ENCODE data around the gene RCSD1. TPM values are rescaled to one million over a fixed set of nuclear protein-coding genes. Genes with fewer than 3 reads are reported as not detected.
A peak's percentile ranks its signal among the peaks of the same experiment; 100 is the strongest.

Gene RCSD1
- total RNA-seq, 1 experiment from 2014 or later: 81.9 TPM

DNA sequence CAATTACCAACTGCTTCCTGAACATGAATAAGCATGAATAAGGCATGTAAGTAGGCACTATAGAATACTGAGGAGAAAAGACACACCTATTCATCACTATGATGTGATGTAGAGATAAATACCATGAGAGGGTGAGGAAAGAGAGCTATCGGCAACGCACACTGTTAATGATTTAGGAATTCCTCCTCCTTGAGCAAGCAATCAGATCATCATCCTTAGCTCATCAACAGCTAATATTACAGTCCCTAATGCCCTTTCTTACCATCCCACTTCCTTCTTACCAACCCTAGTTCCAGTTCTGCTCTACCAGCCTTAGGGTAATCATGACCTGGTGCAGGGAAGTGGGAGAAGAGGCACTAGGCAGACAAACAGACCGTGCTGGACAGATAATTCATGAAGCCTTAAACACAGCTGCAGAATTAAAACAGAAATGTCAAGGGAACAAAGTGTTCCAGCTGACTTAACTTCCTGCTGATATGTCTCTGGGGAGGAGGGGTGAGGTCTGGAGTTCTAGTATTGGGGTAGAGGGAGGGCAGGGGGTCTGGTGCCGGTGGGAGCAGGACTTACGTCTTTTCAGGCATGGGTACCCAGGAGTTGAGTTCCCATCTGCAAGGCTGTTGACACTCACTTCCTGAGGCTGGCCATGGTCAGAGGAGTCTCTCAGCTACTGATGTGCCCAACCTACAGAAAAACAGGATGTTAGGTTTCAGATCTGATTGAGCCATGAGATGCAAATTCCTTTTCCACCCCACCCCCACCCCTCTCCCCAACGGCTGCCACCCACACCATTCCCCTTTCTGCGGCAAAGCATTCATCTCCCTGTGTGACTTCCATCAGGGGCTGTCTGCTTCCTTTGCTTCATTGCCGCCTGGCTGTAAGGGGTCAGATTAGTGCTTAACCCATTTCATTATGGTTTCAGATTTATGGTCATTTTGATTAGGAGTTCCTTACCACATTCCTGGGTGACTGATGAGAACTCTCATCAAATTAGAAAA is 12.6 kb upstream of the RCSD1 start:
- peak; percentile 90 for DNase-seq (ENCODE audit: low read depth)

DNA sequence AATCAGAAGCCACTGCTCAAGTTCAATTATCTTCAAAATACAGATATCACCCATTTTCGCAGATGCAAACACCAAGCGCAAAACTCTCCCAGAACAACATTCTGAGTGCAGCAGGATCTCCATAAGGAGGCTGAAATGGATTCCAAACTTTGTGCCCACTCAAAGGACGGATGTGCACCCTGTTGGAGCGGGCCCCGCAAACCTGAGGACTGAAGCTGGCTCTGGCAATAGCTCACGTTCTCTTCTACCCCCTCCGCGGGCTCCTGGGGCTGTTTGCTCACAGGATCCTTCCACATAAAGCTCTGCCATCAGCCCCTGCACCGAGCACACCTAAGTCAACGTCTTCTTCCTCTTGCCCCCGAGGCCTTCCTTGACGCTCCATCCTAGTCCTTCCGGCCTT is 11.7 kb upstream of the RCSD1 start:
- no peak for DNase-seq (ENCODE audit: low read depth)

DNA sequence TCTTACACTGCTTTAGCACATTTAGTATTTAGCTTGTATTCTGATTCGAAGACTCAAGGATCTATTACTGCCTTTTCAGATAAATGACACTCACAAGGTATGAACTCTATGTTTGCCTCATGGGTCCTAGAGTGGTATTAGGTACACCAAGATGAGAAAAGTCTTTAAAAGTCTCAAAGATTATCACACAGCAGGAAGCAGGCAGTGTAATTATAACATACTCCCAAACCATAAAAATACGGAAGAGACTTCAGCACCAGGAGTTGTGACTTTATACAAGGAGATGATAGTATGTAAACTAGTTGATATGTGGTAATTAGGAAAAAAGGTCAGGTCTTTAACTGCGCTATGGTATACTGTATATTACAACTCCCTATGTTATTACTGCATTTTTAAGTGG is 11.2 kb upstream of the RCSD1 start:
- no peak for DNase-seq (ENCODE audit: low read depth)

DNA sequence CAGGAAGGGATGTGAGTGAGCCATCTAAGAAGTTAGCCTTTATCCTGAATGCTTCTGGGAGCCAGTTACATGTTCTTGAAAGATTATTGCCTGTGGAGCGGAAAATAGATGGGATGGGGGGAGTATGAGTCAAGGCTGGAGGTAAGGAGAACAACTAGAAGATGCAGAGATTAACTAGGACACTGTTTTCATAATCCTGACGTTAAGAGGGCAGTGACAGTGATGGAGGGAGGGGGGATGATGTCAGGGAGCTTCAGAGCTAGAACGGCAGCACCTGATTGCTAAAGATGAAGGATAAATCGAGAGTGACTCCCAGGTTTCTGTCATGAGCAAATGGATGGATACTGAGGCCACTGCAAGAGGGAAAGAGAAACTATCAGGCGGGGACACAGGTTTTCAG is 10.0 kb upstream of the RCSD1 start:
- no peak for DNase-seq (ENCODE audit: low read depth)

DNA sequence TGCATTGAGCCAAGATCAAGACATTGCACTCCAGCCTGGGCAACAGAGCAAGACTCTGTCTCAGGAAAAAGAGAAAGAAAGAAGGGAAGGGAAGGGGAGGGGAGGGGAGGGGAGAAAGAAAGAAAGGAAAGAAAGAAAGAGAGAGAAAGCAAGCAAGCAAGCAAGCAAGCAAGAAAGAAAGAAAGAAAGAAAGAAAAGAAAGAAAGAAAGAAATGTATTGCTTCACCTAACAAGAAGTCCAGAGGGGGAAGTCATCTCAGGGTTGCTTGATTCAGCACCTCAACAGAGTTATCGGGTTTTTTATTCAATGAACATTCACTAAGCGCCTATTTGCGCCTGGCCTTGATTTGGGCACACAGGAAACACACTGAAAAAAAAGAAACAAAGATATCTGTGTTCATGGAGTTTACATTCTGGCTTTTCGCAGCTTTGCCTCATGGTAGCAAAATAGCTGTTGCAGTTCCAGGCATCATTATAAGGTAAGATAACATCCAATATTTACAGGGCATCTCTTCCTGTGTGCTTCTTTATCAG is 8.2 kb upstream of the RCSD1 start:
- DNase-seq (ENCODE audit: low read depth): no peak

DNA sequence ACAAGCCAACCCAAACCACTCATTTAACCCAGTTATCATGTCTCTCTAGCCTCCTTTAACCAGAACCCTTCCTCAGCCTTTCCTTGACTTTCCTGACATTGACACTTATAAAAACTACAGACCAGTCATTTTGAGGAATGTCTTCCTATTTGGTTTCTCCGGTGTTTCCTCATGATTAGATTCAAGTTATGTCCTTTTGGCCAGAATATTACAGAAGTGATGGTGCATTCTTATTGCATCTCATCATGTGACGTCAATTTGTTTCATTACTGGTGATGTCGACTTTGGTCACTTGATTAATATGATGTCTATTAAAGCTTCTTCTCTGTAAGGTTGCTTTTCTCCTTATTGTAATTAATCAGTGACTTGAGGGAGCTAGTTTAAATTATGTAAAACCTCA is 6.1 kb upstream of the RCSD1 start:
- no peak for DNase-seq (ENCODE audit: low read depth)

DNA sequence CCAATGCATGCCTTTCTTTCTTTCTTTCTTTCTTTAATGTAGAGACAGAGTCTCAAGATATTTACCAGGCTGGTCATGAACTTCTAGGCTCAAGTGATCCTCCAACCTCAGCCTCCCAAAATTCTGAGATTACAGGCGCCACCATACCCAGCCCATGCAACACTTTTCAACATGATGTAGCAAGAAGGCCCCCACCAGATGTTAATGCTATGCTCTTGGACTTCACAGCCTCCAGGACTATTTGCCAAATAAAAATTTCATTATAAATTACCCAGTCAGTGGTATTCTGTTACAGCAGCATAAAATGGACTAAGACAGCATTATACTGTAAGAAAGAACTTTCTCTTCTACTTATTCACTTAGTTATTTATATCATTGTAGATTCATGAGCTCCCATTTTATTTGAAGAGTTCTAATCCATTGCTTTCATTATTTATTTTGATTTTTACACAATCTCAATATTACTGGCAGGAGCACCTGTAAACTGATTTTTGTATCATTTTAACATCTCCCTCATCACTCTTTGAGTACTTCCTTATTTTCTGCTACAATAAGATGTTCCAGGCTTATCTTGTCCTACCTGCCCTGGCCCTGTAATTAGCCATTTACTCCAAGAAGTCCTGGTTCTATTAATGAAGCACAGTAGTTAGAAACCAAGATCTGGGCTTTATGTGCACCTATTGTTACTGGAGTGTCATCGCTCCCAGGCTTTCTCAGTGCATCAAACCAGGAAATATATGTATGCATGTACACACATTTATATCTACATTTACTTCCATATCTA is 4.8 kb upstream of the RCSD1 start:
- DNase-seq (ENCODE audit: low read depth): no peak

DNA sequence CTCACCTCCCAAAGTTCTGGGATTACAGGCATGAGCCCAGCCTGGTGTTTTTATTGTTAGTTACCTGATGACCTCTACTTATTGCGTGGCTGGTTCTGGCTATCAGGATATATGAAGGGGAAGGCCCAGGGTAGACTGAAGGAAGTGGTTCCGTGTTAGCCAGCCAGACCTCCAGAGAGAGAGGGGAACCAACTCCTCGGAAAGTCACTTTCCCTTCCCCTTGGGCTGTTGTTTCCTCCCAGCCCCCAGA is 2.5 kb upstream of the RCSD1 start:
- DNase-seq (ENCODE audit: low read depth): no peak

DNA sequence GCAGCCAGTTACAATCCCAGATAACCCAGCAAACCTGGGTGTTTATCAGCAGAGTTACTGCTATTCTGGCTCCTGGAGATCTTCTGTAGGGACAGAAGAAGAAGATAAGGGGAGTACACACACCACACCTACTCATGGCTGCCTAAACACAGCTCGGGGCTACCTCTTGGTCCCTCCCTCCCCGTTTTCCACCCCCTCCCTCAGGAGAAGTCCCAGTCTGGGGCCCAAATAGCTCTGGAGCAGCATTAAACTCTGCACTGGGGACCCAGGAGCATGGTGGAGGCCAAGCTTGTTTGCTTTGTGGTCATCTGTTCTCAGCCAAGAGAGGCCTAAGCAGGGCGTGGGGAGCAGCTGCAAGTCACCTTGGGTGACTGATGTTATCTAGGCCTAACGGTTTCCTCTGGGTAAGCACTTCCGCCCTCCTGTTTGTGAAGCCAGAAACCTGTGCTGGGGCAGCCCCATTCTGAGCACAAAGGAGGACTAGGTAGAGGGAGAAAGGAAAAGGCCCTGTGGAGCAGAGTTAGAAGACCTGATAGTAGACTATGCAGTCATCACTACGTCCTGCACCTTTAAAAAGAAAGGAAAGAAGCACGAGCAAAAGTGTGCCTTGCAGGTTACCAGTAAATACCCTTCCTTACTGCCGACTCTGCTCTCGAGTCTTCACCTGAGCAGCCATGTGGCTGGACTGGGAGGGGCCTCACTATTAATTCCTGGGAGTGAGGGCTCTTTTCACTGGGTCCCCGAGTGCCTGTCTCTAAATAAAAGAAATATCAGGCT is 2.0 kb upstream of the RCSD1 start:
- DNase-seq (ENCODE audit: low read depth): peak; percentile 90

DNA sequence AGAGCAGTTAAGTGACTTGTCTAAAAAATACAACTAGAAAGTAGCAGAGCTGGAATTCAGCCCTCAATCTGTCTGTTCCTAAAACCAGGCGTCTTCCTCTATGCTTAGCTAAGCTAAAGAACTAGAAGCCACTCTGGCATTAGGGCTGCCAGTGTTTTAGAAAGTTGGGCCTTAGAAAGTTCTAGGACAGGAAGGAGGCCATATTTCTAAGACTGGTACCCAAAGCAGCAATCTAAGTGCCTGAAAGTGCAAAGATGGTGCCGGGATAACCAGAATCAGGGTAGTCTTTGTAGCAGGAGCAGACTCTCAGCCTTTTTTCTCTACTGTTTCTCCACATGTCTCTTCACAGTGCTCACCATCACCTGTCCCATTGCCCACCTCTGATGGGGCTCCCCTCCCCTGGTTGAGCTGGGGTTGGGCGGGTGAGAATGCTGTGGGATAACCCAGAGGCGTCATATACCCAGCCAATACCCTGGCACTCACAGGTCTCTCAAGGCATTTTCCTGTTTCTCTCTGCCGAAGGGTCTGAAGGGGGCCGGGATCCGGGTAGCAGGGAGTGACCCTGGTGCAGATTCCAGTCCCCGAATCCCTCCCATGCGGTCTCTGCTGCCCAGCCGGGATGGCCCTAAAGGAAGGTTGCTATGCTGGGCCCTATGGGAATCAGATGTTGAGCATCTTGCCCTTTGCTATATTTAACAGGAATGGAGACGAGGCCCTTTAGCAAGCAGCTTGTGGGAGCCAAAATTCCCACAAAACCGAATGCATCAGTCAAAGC is 1.1 kb upstream of the RCSD1 start:
- DNase-seq (ENCODE audit: low read depth): no peak

DNA sequence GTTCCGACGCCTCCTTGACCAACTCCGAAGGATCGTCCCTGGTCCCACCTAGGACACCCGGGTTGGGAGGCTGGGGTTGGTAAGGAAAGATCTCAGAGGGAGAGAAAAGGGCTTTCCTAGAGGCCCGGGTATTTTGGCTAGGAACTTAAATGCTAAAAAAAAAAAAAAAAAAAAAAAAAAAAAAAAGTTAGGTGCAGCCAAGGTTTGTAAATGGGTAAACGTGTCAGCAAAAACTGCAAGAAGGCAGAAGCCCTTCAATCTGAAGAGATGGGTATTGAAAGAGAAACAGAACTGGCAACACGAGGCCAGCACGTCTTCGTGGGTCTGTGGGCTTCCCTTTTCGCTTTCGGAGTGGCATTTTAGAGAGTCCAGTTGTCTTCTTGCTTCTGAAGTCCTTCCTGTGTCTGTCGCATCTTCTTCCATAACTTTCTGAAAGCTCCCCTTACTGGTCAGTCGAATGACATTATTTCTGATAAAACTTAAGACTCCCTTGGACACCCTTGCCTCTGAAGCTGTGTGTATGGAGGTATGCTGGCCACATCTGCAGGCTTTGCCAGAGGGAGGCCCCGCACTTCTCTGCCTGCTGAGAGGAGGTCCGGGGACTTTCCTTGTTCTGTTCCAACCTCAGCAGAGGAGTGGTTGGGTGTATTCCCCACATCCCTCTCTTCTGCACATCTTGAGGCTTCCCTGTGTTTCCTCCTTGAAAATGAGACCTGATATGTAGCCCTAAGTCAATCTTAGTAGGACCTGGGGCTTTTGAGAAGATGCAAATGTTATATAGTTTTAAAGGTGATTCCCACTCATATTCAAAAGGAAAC is 745 bp downstream of the RCSD1 start:
- peak; percentile 34 for DNase-seq (ENCODE audit: low read depth)

DNA sequence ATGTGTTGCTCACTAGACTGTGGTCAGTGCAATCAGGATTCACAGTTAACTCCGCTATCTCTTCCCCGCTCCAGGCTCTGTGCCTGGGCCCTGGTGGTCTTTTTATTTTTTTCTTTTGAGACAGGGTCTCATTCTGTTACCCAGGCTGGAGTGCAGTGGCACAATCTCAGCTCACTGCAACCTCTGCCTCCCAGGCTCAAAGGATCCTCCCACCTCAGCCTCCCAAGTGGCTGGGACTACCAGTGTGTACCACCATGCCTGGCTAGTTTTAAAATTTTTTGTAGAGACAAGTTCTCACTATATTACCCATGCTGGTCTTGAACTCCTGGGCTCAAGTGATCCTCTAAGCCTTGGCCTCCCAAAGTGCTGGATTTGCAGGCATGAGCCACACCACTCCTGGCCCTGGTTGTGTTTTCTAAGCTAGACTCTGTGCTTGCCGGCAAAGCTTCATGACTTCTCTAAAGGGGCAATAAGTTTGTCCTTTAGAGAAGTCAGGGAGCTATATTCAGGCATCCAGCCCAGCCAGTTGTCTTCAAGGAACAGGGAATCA is 1.4 kb downstream of the RCSD1 start:
- DNase-seq (ENCODE audit: low read depth): no peak

DNA sequence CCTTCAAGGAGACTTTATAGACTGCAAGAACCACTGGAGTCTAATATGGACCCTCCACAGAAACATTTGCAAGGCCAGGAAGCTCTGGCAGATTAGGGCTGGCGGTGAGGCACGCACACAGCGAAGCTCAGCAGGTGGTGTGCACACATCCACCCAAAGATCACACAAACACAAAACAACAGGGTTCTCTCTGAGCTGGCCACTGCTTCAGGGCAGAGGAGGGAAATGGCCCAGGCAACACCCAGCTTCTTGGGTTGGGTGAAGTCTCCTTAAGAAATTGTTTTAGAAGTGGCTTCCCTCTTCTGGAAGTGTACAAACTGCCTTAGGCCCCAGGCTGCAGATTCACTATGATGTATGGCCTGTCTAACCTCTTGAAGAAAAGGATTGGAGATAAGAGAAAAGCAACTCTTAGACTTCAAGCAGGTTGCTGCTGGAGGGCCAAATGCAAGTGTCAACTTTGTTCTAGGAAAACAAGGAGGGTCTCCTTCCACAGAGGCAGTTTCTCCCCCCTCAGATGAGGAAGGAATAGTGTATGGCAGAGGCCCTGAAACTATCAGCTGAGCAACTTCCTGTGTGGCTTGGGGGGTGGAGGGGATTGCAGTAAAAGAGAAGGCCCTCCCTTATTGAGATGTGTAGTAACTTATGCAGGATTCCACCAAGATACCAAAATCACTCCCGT is 2.0 kb downstream of the RCSD1 start:
- no peak for DNase-seq (ENCODE audit: low read depth)

DNA sequence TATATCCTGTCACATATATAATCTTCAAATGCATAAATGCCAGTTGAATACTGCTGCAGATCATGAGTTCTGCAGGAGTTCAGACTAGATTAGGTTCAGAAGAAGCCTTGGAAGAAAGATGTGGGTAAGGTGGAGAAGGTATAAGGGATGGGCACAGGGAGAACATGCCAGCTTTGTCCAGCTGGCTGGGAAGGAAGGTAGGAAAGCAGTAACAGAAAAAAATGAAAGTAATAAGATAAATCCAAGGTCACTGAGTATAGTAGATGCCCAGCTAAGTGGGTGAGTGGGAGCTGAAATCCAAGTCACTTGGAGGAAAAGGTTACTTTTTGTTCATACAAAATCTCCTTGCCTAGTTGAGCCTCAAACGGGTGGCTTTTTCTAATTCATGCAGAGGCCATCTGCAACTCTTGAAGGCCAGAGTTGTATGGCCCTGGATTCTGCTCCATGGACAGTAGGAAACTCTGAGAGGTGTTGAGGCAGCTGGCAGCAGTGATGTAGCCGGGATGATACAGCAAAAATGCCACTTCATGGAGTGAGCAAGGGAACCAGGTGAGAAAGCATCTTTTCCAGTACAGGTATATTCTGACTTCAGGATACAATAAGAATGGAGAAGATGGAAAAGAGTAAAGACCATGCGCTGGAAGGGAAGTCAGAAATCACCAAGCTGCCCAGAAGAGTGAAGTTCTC is 3.4 kb downstream of the RCSD1 start:
- no peak for DNase-seq (ENCODE audit: low read depth)

DNA sequence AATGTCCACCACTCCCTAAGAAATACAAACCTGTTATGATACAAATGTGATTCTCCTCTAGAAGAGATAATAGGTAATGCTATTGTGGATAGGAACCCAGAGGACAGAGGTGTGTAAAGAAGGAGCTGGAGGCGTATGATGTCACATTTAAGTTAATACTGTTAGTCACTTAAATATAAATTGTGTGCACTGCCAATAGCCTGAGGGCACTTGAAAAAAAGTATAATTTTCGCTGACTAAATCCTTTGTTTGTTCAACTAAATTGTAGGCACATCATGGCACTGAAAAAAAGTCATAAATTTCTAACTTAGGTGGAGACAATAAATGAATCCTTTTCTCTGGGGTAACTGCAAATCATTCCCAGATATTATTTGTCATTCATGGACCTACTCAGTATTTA is 4.4 kb downstream of the RCSD1 start:
- no peak for DNase-seq (ENCODE audit: low read depth)

DNA sequence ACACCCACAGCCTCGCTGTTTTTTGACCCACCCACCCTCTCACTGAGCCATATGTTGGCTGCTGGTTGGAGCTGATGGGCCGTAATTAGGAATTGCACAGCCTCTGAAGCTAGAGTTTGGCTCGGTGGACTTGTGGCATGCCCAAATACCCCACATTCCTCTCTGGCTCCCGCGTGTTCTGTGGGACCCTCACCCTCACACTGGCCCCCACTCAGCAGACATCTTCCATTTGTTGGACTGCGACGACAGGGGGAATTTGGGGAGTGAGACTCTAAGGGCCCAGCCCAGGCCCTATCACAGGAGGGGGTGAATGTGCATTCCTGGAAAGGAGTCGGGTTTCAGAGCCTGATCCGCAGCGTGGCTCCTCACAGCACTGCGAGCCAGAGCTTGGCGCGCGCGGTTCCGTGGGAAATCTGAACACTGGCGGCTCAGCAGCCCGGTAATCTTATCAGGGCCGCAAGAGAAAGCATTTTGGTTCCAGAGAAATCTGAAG is 5.2 kb downstream of the RCSD1 start:
- DNase-seq (ENCODE audit: low read depth): peak; percentile 69

DNA sequence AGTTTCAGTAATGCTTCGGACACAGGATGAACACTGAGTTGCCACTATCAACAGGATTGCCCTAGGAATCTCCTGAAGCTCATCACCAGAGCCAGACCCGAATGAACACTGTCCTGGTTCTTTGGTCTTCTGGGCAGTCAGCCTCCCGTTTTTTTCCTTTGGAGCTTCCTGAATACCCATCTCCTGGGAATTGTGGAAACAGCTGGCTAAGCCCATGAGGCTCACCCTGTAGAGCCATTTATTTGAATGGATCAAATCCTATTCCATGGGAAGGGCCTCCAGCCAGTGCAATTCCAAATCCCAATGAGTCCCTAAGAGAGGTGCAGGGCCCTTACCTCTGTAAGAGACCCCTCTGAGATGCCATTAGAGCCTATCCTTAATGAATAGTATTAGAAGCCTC is 5.9 kb downstream of the RCSD1 start:
- DNase-seq (ENCODE audit: low read depth): peak; percentile 81

DNA sequence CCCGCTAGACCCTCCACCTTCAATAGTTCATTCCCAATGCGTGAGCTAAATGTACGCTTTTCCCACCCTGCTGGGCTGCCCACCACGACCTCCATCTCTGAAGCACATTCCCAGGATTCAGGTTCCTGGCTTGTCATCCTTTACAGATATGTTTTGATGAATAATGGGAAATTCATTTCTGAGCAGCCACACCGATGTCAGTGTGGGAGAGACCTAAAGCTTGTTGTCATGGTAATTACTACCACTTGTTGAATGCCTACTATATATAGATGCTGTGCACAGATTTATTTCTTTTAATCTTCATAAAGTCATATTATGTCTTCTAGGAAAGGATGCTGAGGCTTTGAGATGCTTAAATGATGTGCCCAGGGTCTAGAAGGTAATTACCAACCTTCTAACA is 8.0 kb downstream of the RCSD1 start:
- no peak for DNase-seq (ENCODE audit: low read depth)

DNA sequence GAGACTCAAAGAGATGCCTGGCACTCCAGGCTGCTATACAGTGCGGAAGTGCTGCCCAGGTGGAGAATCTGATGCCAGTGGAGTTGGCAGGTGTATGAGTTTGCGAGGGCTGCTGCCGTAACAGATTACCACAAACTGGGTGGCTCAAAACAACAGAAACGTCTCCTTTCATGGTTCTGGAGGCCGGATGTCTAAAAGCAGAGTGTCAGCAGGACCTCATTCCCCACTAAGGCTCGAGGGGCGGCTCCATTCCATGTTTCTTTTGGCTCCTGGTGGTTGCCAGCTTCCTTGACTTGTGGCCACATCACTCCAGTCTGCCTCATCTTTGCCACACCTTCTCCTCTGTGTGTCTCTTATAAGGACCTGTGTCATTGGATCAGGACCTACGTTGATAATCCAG is 10.0 kb downstream of the RCSD1 start:
- no peak for DNase-seq (ENCODE audit: low read depth)

Measured in LHCN-M2 (cell line).